Neutrophil (primary cell): Measurements from ENCODE around the gene FMO4.
"Not testable (repeated sequence)": the region's sequence is repeated elsewhere in the genome, so short reads cannot be mapped to it uniquely, and the experiment has no call there.

Experiments
- H3K27ac ChIP-seq: fragments of 200-600 bp; sonication (generic); 2 replicates; pipeline ENCODE4 v1.5.1; 2016; ENCODE audit warnings: mild to moderate bottlenecking, moderate library complexity
- H3K27me3 ChIP-seq: fragments of 200-600 bp; sonication (generic); 2 replicates; pipeline ENCODE4 v1.6.0; 2016; ENCODE audit warnings: mild to moderate bottlenecking
- H3K36me3 ChIP-seq: fragments of 200-600 bp; sonication (generic); 2 replicates; pipeline ENCODE4 v1.5.1; 2017
- H3K4me1 ChIP-seq, 2 experiments: fragments of 200-600 bp in 1 of 2; sonication (generic) in 1 of 2; 1 replicate in 1 of 2; 2 replicates in 1 of 2; pipeline versions ENCODE4 v1.5.1 to v1.6.1; 2013 to 2016; ENCODE audit warnings: low read depth in 1 of 2, low read length in 1 of 2, mild to moderate bottlenecking in 1 of 2, moderate library complexity in 1 of 2; ENCODE audit not compliant: control insufficient read depth in 1 of 2, insufficient read depth in 1 of 2
- H3K4me3 ChIP-seq, 2 experiments: fragments of 200-600 bp in 1 of 2; sonication (generic) in 1 of 2; 1 replicate in 1 of 2; 2 replicates in 1 of 2; pipeline ENCODE4 v1.5.1; 2013 to 2016; ENCODE audit warnings: low read depth in 1 of 2, low read length in 1 of 2, mild to moderate bottlenecking in 1 of 2, moderate library complexity in 1 of 2
- H3K9me3 ChIP-seq: fragments of 200-600 bp; sonication (generic); 2 replicates; pipeline ENCODE4 v1.5.1; 2016
- CTCF ChIP-seq: fragments of 200-600 bp; sonication (generic); IDR thresholded peaks from 2 replicates; pipeline ENCODE4 v1.5.1; 2016; ENCODE audit warnings: antibody characterized with exemption

Gene FMO4

GRCh38 chr1:171357179-171357578 lies 43.2 kb downstream of the FMO4 start:
- H3K4me3 ChIP-seq, result no peak overlapping the region
- H3K27ac ChIP-seq, result no peak overlapping the region
- no peaks in the 10 kb centered on the region for H3K9me3 ChIP-seq
- H3K36me3 ChIP-seq, result no peaks in the 10 kb centered on the region
- H3K27me3 ChIP-seq, result no peaks in the 10 kb centered on the region
- TF ChIP-seq CTCF, result no peak
- no peaks in the 10 kb centered on the region for H3K4me1 ChIP-seq

- H3K36me3 ChIP-seq, H3K27me3 ChIP-seq, H3K4me1 ChIP-seq, H3K9me3 ChIP-seq, H3K27ac ChIP-seq, H3K4me3 ChIP-seq: not testable (repeated sequence)
Measured at GRCh38 chr1:171359355-171359648, 45.3 kb downstream of the FMO4 start.

GRCh38 chr1:171359731-171360527 lies 45.9 kb downstream of the FMO4 start:
- not testable (repeated sequence) for H3K27ac ChIP-seq, H3K27me3 ChIP-seq, H3K4me3 ChIP-seq, H3K4me1 ChIP-seq, H3K36me3 ChIP-seq, H3K9me3 ChIP-seq

GRCh38 chr1:171366085-171366484 lies 52.1 kb downstream of the FMO4 start:
- no peak overlapping the region for H3K4me3 ChIP-seq
- no peak for TF ChIP-seq CTCF
- H3K9me3 ChIP-seq, result no peaks in the 10 kb centered on the region
- H3K27me3 ChIP-seq, result no peaks in the 10 kb centered on the region
- H3K27ac ChIP-seq, result no peak overlapping the region
- no peaks in the 10 kb centered on the region for H3K4me1 ChIP-seq
- no peaks in the 10 kb centered on the region for H3K36me3 ChIP-seq

GRCh38 chr1:171366816-171367215 lies 52.8 kb downstream of the FMO4 start:
- Histone ChIP-seq H3K27me3 (no peaks in the 10 kb centered on the region), H3K4me3 (no peak overlapping the region), H3K4me1 (no peaks in the 10 kb centered on the region), H3K27ac (no peak overlapping the region), H3K9me3 (no peaks in the 10 kb centered on the region), H3K36me3 (no peaks in the 10 kb centered on the region)
- TF ChIP-seq CTCF, result no peak

GRCh38 chr1:171367436-171367835 lies 53.5 kb downstream of the FMO4 start:
- no peak for TF ChIP-seq CTCF
- Histone ChIP-seq H3K27ac (no peak overlapping the region), H3K4me1 (no peaks in the 10 kb centered on the region), H3K4me3 (no peak overlapping the region), H3K27me3 (no peaks in the 10 kb centered on the region), H3K36me3 (no peaks in the 10 kb centered on the region), H3K9me3 (no peaks in the 10 kb centered on the region)
